Measurements from ENCODE around the gene SLC40A1.

- TF ChIP-seq CTCF (IDR thresholded peaks at IDR 0.05) (no peak), POLR2A (IDR thresholded peaks at IDR 0.05) (no peak)
These were observed 29.3 kb upstream of the SLC40A1 start for GRCh38 chr2:189609853-189610252.
